Activated CD4-positive, alpha-beta T cell treated with anti-CD3 and anti-CD28 coated beads, Interleukin-2, amount 10 ng/mL, durations not matched to agents 24 days and 14 days (primary cell): Measurements from ENCODE around the gene LIN7C. TPM values are rescaled to one million over a fixed set of nuclear protein-coding genes. Genes with fewer than 3 reads are reported as not detected.
"Not testable (repeated sequence)": the region's sequence is repeated elsewhere in the genome, so short reads cannot be mapped to it uniquely, and the experiment has no call there.

Experiments used
- DNase-seq: peaks from one replicate; pipeline ENCODE4 v3.0.0; 2022
- H3K27ac Mint-ChIP-seq: one replicate; pipeline ENCODE4 v1.8.0; 2022; ENCODE audit warnings: mild to moderate bottlenecking, mixed read lengths
- H3K27me3 Mint-ChIP-seq: one replicate; pipeline ENCODE4 v1.8.0; 2022; ENCODE audit warnings: mixed read lengths
- H3K36me3 Mint-ChIP-seq: one replicate; pipeline ENCODE4 v1.8.0; 2022; ENCODE audit warnings: low read depth, mild to moderate bottlenecking, mixed read lengths
- H3K4me1 Mint-ChIP-seq: one replicate; pipeline ENCODE4 v1.8.0; 2021; ENCODE audit warnings: mixed read lengths
- H3K4me3 Mint-ChIP-seq: one replicate; pipeline ENCODE4 v1.8.0; 2022; ENCODE audit warnings: mild to moderate bottlenecking, moderate library complexity, mixed read lengths
- H3K9me3 Mint-ChIP-seq: one replicate; pipeline ENCODE4 v1.8.0; 2021; ENCODE audit warnings: mixed read lengths
- intact Hi-C: fragments of 100-400 bp; cut with micrococcal nuclease; formaldehyde crosslinking; loops from one replicate; pipeline ENCODE4 v1.15.1; 2023
- total RNA-seq: library from RNA; stranded (reverse); gene quantifications from 2 replicates; pipeline ENCODE4 v1.2.3, GENCODE V29; 2022

LIN7C gene
- total RNA-seq, 1 donor from 2014 or later, result 36.4 TPM

DNA sequence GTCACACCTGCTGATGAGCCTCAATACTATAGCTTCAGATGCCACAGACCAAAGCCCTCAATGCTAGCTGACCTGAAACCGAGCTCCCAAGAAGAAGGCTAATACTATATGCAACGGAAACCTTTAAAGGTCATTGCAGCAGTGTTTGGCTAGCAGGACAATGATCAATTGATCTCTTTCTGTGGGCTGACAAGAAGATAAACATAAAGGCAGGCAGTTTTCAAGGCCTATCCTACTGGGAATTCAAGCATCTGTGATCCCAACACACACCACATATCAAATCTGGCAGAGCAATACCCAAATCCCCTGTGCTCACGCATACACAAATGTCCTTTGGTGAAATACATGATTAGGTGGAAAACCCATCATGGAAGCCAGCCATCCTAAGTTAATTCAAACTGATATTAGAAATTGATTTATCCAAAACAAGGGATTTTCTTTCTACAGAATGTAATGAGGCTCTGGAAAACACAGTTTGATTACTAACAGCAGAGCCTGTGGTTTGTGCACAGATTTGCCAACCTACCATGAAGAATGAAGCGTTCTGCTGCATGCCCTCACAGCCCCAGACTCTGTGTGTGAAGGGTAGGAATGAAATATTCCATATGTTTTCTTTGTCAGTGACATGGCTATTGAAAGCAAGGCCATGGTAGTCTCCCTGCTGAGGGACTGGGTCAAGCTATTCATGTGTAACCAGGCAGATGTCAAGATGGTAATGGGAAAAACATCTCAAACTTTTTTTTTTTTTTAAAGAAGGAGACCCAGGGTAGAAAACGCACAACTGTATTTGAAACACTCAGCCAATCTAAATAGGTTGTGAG lies 46.2 kb downstream of the LIN7C start:
- Mint-ChIP-seq H3K4me3 (no peak overlapping the region), H3K4me1 (no peaks in the 10 kb centered on the region), H3K9me3 (no peaks in the 10 kb centered on the region), H3K27me3 (no peaks in the 10 kb centered on the region), H3K36me3 (no peaks in the 10 kb centered on the region), H3K27ac (no peak overlapping the region)
- intact Hi-C loops, result no loop called here
- no peak for DNase-seq

DNA sequence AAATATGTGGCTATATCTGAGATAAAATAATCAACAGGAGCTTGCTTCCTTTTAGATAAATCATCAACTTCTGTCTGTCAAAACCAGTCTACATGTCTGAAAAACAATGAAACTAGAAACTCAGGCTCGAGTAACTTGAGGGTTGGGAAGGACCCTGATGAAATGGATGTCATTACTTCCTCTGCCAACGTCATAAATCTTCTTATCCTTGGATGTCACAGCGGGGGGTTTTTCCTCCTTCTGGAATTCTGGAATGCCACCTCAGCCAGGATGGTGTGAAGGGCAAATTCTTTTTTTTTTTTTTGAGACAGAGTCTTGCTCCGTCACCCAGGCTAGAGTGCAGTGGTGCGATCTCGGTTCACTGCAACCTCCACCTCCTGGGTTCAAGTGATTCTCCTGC lies 47.4 kb downstream of the LIN7C start:
- H3K27ac Mint-ChIP-seq, result no peak overlapping the region
- no peak for DNase-seq
- intact Hi-C loops, result no loop called here
- no peaks in the 10 kb centered on the region for H3K4me1 Mint-ChIP-seq
- H3K4me3 Mint-ChIP-seq, result no peak overlapping the region
- no peaks in the 10 kb centered on the region for H3K9me3 Mint-ChIP-seq
- H3K27me3 Mint-ChIP-seq, result no peaks in the 10 kb centered on the region
- no peaks in the 10 kb centered on the region for H3K36me3 Mint-ChIP-seq

DNA sequence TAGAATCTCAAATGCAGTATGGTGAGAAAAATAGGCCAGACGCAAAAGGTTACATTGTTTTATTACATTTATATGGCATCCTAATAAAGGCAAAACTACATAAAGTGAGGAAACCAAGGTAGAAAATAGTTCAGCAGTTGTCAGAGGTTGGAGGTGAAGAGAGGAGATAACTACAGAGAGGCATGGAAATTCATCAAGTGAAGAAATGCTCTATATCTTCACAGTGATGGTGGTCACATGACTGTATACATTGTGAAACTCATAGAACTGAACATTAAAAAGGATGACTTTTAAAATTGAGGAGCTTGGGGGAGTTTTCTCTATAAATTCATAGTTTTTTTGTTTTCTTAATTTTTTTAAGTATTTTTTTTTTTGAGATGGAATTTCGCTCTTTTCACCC lies 48.4 kb downstream of the LIN7C start:
- Mint-ChIP-seq H3K27ac (no peak overlapping the region), H3K4me3 (no peak overlapping the region), H3K4me1 (no peaks in the 10 kb centered on the region), H3K27me3 (no peaks in the 10 kb centered on the region), H3K36me3 (no peaks in the 10 kb centered on the region), H3K9me3 (no peaks in the 10 kb centered on the region)
- intact Hi-C loops, result no loop called here
- DNase-seq, result no peak

DNA sequence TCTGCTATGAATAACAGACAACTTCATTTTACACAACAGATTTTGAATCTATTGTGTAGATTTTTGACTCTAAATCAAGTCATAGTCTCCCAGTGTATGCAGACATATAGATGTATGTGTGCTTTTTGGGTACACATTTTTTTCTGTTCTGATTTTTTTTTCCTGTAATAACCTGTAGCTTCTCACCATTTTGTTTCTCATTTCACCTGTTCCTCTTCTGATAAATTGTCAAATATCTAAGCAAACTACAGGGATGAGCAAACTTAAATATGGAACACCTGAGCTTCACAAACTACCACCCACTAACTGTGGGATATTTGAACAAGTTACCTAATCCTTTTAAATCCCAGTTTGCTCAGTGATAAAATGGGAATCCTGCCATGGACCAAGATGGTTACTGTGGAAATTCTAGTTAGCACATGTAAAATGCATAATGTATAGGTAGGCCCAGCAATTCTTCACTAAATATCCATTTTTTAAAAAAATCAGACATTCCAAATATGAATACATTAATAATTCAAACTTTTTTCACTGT lies 49.7 kb downstream of the LIN7C start:
- Mint-ChIP-seq H3K27me3 (no peaks in the 10 kb centered on the region), H3K9me3 (no peaks in the 10 kb centered on the region), H3K4me3 (no peak overlapping the region), H3K27ac (no peak overlapping the region), H3K4me1 (no peaks in the 10 kb centered on the region), H3K36me3 (no peaks in the 10 kb centered on the region)
- DNase-seq, result no peak
- intact Hi-C loops, result no loop called here

- no peaks in the 10 kb centered on the region for H3K36me3 Mint-ChIP-seq
- no peaks in the 10 kb centered on the region for H3K27me3 Mint-ChIP-seq
- no peaks in the 10 kb centered on the region for H3K9me3 Mint-ChIP-seq
- intact Hi-C loops, result no loop called here
- H3K4me3 Mint-ChIP-seq, result no peak overlapping the region
- H3K4me1 Mint-ChIP-seq, result no peaks in the 10 kb centered on the region
- DNase-seq, result no peak
- no peak overlapping the region for H3K27ac Mint-ChIP-seq
Observed at GRCh38 chr11:27456140-27456794, 50.3 kb downstream of the LIN7C start.

DNA sequence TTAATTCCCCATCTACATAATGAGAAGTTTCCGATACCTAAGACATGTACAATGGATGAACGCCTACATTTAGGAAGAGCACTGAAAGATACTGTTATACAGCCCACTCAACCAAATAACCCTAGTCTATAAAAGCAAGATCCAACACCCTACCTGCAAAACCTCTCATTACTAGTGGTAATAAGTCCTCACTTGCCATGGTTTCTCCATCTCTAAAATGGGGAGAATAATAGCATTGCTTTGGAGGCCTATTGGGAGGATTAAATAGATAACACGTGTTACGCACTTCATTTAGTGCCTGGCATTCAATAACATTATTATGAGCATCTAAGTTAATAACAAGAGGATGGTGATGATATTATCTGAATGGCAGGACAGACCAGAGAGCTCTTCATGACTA lies 50.9 kb downstream of the LIN7C start:
- no peaks in the 10 kb centered on the region for H3K4me1 Mint-ChIP-seq

GRCh38 chr11:27453701-27454100 lies 52.9 kb downstream of the LIN7C start:
- Mint-ChIP-seq H3K36me3 (no peaks in the 10 kb centered on the region), H3K4me1 (no peaks in the 10 kb centered on the region), H3K4me3 (no peak overlapping the region), H3K27ac (no peak overlapping the region), H3K27me3 (no peaks in the 10 kb centered on the region), H3K9me3 (no peaks in the 10 kb centered on the region)
- intact Hi-C loops, result no loop called here
- no peak for DNase-seq

More for the DNA sequence above, 50.9 kb downstream of the LIN7C start:
- Mint-ChIP-seq H3K27ac (no peak overlapping the region), H3K36me3 (no peaks in the 10 kb centered on the region), H3K9me3 (no peaks in the 10 kb centered on the region), H3K27me3 (no peaks in the 10 kb centered on the region), H3K4me3 (no peak overlapping the region)
- intact Hi-C loops, result no loop called here
- no peak for DNase-seq

GRCh38 chr11:27452147-27452546 lies 54.4 kb downstream of the LIN7C start:
- no peak for DNase-seq
- Mint-ChIP-seq H3K27ac (no peak overlapping the region), H3K4me3 (no peak overlapping the region), H3K36me3 (no peaks in the 10 kb centered on the region), H3K4me1 (no peaks in the 10 kb centered on the region), H3K27me3 (no peaks in the 10 kb centered on the region), H3K9me3 (no peaks in the 10 kb centered on the region)
- intact Hi-C loops, result no loop called here

DNA sequence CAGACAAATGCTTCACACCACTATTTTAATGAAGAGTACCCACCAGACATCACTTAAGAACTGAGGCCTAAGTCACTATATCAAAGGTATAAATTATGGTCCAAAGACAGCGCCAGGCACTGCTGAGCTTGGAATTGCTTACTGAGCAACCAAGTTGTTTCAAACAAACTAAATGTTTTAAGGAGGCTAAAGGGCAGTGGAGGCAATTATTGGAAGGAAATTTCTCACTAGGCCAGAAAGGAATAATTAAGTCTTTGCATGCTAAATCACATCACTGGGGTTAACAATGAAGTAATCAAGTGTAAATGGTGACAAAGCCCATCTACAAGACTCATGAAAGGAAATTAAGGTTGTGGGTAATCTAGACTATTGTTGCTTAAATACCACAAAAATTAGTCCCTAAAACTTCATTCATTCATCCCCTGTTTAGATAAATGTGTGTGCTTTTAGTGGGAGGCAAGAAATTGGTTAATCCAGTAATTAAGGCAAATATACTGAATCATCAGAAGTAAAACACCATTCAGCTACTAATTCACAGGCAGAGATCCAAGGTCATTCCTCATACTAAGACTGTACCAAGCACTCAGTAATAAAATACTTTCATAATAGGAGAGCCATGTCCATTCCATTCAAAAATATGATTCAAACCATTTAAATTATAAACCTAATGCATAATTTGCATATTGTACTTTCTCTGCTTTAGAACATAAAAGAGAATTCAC lies 55.2 kb downstream of the LIN7C start:
- H3K4me1 Mint-ChIP-seq, result no peaks in the 10 kb centered on the region
- DNase-seq, result no peak
- no peaks in the 10 kb centered on the region for H3K36me3 Mint-ChIP-seq
- no peaks in the 10 kb centered on the region for H3K27me3 Mint-ChIP-seq
- no peak overlapping the region for H3K4me3 Mint-ChIP-seq
- no peak overlapping the region for H3K27ac Mint-ChIP-seq
- H3K9me3 Mint-ChIP-seq, result no peaks in the 10 kb centered on the region
- intact Hi-C loops, result no loop called here

GRCh38 chr11:27448184-27448540 lies 58.4 kb downstream of the LIN7C start:
- H3K27ac Mint-ChIP-seq, H3K9me3 Mint-ChIP-seq, H3K4me3 Mint-ChIP-seq, H3K4me1 Mint-ChIP-seq, intact Hi-C loops, H3K36me3 Mint-ChIP-seq, DNase-seq, H3K27me3 Mint-ChIP-seq: not testable (repeated sequence)

GRCh38 chr11:27447288-27448183 lies 59.0 kb downstream of the LIN7C start:
- H3K27ac Mint-ChIP-seq, result no peak overlapping the region
- H3K4me3 Mint-ChIP-seq, result no peak overlapping the region
- H3K27me3 Mint-ChIP-seq, result peaks cover 1% of the 10 kb centered on the region
- H3K9me3 Mint-ChIP-seq, result no peaks in the 10 kb centered on the region
- H3K36me3 Mint-ChIP-seq, result no peaks in the 10 kb centered on the region
- no peaks in the 10 kb centered on the region for H3K4me1 Mint-ChIP-seq
- intact Hi-C loops, result no loop called here
- no peak for DNase-seq

DNA sequence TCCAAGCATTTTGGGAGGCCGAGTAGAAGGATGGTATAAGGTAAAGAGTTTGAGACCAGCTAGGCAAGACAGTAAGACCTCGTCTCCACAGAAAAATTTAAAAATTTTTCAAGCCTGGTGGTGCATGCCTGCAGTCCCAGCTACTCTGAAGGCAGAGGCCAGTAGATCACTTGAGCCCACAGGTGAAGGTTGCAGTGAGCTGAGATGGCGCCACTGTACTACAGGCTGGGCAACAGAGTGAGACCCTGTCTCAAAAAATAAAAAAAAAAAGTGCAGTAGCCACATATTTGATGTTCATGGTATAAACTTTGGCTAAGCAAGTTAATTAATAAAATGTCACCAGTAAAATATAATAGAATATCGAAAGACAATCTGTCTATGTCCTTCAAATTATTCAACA lies 60.9 kb downstream of the LIN7C start:
- H3K9me3 Mint-ChIP-seq, result no peaks in the 10 kb centered on the region
- H3K27ac Mint-ChIP-seq, result no peak overlapping the region
- no peak for DNase-seq
- H3K36me3 Mint-ChIP-seq, result no peaks in the 10 kb centered on the region
- H3K27me3 Mint-ChIP-seq, result peaks cover 1% of the 10 kb centered on the region
- intact Hi-C loops, result no loop called here
- no peaks in the 10 kb centered on the region for H3K4me1 Mint-ChIP-seq
- no peak overlapping the region for H3K4me3 Mint-ChIP-seq

DNA sequence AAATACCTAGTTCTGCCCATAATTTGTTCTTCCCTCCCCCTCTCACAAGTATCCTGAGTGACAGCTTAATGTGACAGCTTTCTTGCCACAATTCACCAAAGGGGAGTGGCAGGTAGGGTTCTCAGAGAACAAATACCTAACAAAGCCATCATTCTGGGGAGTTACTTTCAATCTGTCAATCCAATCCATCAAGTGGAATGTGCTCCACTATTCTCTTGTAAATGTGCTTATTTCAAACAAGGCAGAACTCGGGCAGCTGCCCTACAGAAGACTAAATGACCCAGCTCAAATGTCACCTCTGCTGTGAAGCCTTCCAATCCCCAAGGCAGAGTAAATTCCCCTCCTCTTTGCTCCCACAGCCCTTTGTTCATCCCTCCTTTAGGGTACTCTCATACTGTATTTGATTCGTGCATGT lies 61.8 kb downstream of the LIN7C start:
- Mint-ChIP-seq H3K4me1 (no peaks in the 10 kb centered on the region), H3K27ac (no peak overlapping the region), H3K4me3 (no peak overlapping the region), H3K27me3 (peaks cover 1% of the 10 kb centered on the region), H3K36me3 (no peaks in the 10 kb centered on the region), H3K9me3 (no peaks in the 10 kb centered on the region)
- intact Hi-C loops, result no loop called here
- no peak for DNase-seq
